Activated CD4-positive, CD25-positive, alpha-beta regulatory T cell treated with anti-CD3 and anti-CD28 coated beads, Interleukin-2, amount 50 U/mL, for 16 hours (primary cell): ENCODE results near the gene TPCN1.

Experiments used
- DNase-seq: peaks from one replicate; pipeline ENCODE4 v3.0.0-alpha.2; 2020; ENCODE audit warnings: low read depth, low spot score

TPCN1 gene

DNA sequence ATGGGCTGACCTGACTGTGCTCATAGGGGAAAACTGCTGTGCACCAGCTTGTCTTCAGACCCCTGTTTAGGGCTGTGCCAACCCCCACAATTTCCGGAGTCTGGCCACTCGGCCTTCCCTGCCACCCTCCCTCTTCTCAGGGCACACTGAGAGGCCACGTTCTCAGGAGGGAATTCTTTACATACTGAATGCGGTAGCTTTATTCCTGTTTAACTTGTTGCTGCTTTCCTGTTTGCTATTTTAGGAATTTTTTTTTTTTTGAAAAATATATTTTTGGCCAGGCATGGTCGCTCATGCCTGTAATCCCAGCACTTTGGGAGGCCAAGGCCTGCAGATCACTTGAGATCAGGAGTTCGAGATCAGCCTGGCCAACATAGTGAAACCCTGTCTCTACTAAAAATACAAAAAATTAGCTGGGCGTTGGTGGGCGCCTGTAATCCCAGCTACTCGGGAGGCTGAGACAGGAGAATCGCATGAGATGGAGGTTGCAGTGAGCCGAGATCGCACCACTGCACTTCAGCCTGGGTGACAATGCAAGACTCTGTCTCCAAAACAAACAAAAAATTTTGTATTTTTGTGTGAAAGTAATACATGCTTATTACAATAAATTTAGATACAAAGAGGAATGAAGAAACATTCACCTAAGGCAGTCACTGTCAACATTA is 39.5 kb downstream of the TPCN1 start:
- no peak for DNase-seq

DNA sequence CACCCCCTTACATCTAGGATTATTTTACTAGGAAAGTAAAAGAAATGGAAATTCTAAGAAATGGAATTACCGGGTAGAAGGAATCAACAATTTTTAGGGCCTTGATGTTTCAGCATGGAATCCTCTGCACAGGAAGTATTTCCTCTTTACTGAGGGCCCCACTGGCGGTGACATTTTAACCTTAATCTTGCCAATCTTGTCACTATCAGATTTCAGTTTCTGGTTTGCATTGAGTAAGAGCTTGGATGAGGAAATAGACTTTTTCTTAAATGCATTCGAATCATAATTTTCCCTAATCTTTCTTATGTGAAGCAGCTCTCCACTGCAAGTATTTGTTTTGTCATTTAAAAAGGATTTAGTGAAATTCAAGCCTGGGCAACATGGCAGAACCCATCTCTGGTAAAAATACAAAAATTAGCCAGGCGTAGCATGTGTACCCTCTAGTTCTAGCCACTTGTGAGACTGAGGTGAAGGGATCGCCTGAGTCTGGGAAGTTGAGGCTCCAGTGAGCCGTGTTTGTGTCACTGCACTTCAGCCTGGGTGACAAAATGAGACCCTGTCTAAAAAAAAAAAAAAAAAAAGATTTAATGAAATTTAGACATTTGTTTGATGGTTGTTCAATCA is 40.7 kb downstream of the TPCN1 start:
- DNase-seq = no peak

GRCh38 chr12:113262710-113263109 is 41.4 kb downstream of the TPCN1 start:
- DNase-seq = no peak

DNA sequence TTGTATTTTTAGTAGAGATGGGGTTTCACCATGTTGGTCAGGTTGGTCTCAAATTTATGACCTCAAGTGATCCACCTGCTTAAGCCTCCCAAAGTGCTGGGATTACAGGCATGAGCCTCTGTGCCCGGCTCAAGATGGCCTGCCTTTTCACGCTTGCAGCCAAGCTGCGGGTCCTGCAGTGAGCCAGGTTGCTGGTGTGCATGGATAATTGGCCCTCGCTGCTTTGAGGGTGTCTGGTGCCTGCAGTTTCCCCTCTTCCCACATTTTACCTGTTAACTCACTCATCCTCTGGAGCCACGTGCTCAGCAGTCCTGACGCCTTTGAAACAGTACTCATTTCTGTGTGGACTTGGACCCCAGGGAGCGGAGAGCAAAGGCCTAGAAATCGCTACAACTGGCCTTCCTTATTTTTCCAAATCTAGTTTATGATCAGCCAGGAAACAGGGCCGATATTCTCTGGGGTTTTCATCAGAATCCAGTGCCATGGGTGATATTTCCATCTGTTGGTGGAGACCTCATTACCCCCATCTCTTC is 42.2 kb downstream of the TPCN1 start:
- DNase-seq = no peak

GRCh38 chr12:113266106-113266895 is 45.0 kb downstream of the TPCN1 start:
- DNase-seq = no peak

DNA sequence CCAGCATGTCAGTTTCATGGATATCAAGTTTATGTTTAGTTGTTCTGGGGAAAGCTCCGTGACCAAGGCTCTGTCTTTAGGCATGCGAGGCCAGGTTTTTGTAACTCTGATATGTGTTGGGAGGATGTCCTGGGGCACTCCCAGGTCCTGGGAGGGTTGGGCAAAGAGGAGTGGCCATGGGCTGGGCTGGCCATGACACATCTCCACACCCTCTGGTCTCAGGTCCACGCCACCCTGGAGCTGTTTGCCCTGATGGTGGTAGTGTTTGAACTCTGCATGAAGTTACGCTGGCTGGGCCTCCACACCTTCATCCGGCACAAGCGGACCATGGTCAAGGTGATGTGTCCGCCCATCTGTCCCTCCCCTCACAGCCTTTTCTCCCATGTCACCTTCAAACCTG is 46.4 kb downstream of the TPCN1 start:
- no peak for DNase-seq

DNA sequence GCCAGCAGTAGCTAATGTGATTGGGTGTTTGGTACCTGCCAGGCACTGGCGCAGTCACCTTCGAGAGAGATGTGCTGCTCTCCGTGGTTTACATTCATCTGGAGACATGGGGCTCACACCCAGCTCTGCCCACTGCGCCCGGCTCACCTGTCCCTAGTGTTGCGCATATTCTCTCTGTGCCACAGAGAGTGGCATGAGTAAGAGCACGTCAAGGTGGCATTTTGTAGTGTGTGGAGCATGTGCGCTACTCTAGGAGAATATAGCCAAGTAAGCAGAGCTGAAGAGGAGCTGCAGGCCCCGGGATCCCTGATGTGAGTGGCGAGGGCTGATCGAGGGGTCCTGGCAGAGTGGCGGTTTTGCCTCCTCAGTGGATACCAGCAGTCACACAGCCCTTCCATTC is 46.9 kb downstream of the TPCN1 start:
- no peak for DNase-seq

DNA sequence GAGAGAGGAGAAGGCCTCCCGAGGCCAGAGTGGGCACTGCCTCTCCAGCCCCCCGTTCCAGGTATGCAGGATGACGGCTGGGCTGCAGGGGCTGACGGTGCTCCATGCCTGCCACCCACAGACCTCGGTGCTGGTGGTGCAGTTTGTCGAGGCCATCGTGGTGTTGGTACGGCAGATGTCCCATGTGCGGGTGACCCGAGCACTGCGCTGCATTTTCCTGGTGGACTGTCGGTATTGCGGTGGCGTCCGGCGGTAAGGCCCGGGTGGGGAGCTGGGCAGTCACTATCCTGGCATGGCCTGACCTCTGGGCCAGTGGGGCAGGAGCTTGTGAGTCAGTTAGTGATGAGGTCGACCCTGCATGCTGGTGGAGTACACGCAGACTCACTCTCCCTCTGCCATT is 47.4 kb downstream of the TPCN1 start:
- DNase-seq = no peak

GRCh38 chr12:113269257-113269943 is 48.1 kb downstream of the TPCN1 start:
- no peak for DNase-seq

GRCh38 chr12:113270709-113271009 is 49.4 kb downstream of the TPCN1 start:
- DNase-seq = no peak

GRCh38 chr12:113271466-113271852 is 50.2 kb downstream of the TPCN1 start:
- no peak for DNase-seq

DNA sequence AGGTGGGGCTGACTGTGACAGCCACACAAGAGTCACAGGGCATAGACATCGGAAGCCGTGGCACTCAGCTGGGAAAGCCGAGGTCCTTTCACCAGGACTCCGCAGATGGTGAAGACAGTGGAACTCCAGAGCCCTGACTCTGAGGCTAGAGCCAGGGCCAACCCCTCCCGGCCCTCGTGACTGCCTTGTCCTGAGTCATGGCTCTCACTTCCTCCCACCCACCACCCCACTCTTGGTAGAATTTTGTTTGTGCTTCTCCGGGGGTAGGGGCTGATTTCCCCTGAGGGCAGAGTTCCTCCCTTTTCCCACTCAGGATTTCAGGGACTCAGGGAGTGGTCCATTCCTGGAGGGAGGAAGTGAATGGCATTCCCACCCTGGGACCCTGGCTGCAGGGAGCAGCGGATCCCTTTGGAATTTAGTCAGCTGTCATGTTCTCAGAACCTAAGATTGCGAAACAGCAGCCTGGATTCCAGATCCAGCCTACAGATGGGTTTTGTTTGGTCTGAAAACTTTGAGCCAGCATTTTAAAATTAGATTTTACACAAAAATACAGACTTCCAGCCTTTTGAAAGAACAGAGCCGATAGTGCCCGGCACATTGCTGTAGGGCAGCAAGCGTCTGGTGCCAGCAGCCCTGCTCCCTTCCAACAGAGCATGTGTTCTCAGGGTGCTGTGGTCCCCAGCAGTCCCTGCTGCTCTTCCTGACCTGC is 50.7 kb downstream of the TPCN1 start:
- no peak for DNase-seq

DNA sequence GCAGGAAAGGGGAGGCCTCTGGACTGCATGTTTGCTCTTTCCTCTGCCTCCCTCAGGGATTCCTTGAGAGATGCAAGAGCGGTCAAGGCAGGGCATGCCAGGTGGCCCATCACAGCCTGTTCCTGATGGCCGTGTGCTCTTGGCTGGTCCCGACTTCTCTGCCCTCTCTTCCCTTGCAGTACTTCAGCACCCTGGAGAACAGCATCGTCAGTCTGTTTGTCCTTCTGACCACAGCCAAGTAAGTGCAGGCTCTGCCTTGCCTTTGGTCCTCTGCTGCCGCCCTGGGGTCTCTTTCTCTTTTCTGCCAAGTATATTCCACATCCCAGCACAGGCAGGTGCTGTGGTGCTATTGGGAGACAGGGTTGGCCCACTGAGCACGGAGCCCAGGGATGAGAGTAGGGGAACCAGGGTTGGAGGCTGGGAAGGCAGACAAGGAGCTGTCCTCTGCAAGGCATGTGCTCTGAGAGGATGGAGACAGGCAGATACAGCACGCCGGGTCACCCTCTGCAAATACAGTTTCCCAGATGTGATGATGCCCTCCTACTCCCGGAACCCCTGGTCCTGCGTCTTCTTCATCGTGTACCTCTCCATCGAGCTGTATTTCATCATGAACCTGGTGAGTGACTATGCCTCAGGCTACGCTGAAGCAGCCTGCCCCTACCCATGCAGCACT is 51.9 kb downstream of the TPCN1 start:
- no peak for DNase-seq

GRCh38 chr12:113274848-113275247 is 53.6 kb downstream of the TPCN1 start:
- DNase-seq = no peak

DNA sequence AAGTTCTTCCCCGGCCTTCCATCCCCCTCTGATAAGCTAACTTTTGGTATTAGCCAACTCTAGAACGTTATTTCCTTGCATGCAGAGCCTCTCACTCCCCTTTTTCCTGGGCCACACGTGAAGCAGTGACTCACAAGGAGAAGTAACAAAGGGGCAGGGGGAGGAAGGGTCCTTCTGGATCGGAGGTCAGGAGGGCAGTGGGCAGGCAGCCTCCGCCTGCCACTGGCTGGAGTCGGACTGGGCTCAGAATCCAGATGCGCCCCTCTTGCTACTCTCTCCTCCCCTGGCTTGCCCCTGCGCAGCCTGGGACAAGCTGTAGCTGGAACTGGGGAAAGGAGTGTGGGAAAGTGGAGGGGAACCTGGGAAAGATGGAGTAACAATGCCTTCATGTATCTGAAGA is 55.0 kb downstream of the TPCN1 start:
- no peak for DNase-seq

- no peak for DNase-seq
These were observed 55.8 kb downstream of the TPCN1 start for GRCh38 chr12:113276946-113277500.

- DNase-seq = no peak
These were observed 56.2 kb downstream of the TPCN1 start for GRCh38 chr12:113277511-113277910.

GRCh38 chr12:113278141-113278540 is 56.9 kb downstream of the TPCN1 start:
- no peak for DNase-seq

DNA sequence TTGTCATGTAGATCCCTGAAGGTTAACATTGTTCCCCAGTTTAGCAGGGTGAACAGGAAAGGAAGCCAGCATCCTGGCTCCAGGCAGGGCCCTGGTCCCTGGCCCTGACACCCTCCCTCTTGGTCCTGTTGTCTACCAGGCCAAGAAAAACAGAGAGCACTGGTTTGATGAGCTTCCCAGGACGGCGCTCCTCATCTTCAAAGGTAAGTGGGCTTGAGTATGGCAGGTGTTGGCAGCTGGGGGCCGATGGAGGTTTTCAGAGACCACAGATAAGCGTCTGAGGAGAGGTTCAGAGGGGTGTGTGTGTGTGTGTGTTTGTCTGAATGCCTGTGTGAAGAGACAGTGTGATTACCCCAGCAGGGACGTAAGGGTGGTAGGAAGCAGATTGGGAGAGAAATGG is 57.4 kb downstream of the TPCN1 start:
- DNase-seq = no peak

DNA sequence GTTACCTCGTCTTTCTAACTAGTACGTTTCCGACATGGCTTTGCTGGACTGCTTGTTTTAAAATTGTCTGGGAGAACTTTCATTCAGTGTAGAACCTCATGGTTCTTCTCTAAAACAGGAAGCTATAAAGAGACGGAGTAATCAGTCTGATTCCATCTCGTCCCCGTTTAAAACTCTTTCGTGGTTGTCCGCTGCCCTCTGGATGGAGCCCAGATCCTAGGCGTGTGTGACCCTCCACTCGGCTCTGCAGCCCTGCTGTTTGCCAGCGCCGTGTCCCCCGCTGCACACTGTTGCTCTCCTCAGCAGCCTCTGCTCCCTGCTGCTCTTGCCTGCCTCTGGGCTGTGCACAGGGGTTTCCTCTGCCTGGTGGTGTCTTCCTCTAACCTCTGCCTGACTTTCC is 63.5 kb downstream of the TPCN1 start:
- no peak for DNase-seq
